Skin epidermis (tissue), 12 donors: ENCODE results near the gene CYRIA.

Source experiments
- H3K27ac ChIP-seq, 21 experiments: fragments of 200-600 bp; sonication (generic) in 11 of 21; one replicate each; pipeline ENCODE4 v1.5.0; 2020; ENCODE audit warnings: mild to moderate bottlenecking in 3 of 21, inconsistent platforms in 2 of 21, moderate library complexity in 2 of 21
- H3K4me3 ChIP-seq, 7 experiments: fragments of 200-600 bp; sonication (generic) in 2 of 7; one replicate each; pipeline ENCODE4 v1.5.0; 2020; ENCODE audit warnings: inconsistent platforms in 2 of 7, mild to moderate bottlenecking in 2 of 7, moderate library complexity in 1 of 7

CYRIA gene

DNA sequence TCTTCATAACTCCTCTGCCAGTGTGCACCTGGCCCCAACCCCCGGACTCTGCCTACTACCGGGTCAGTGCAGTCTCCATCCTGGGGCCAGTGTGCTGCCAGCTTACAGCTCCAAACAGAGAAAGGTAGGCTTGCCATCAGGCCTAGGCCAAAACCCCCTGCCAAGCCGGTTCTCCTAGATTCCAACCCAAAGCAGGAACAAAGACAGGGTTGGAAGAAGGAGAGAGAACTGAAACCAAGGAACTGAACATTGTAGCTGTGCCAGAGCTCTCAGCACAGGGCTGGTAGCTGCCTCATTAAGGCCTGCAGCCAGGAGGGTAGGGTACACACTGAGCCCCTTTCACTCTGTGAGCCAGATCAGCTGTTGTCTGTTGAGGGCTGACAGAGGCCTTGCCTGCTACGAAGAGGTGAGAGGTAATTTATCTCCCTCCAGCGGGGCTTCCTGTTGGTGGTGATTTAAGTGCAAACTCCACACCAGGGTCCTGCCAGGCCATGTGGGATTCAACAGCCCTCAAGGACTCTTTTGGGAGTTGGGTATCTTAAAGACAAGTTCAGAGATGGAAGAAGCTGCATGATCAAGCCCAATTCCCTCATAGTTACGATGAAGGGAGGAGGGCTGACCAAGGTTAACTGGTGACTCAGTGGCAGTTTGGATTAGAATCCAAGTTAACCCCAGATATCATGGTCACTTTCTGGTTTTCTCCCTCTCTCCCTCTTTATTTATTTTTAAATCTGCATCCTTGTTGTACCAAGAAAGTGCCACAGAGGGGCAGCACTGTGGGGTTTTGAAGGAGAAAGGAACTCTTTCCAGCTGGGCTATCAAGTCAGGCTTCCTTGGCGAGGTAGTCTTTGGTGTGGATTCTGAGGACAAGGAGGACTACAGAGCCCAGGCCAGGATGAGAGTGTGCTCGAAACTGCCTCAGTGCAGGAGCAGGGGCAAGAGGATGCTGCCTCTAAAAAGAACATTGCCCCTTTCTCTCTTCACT is 48.1 kb downstream of the CYRIA start:
- Histone ChIP-seq H3K27ac (peak overlapping the region in 10 of 21 experiments; percentile 27 to 76 (median 51)), H3K4me3 (no peak overlapping the region)
